Panc1 (cell line): ENCODE data around the gene CLEC16A.

ENCODE experiments used
- CTCF ChIP-seq: fragments of 450-650 bp; IDR thresholded peaks from 2 replicates; pipeline ENCODE4 v1.5.1; 2017; ENCODE audit warnings: mild to moderate bottlenecking
- REST ChIP-seq, 2 experiments: IDR thresholded peaks; 2 replicates each; pipeline ENCODE4 v1.6.1; 2011 to 2012; ENCODE audit warnings: low read depth in 2 of 2, control low read depth in 1 of 2, low read length in 1 of 2, mild to moderate bottlenecking in 1 of 2, moderate library complexity in 1 of 2; ENCODE audit not compliant: insufficient read depth in 1 of 2

GRCh38 chr16:11204513-11205047 is 260.2 kb downstream of the CLEC16A start:
- TF ChIP-seq CTCF: no peak
- no peak for TF ChIP-seq REST (IDR thresholded peaks at IDR 0.05; ENCODE audit: insufficient read depth in 1 of 2, low read depth in 2 of 2, low read length in 1 of 2)
